Measurements from ENCODE around the gene MRM1. TPM values are rescaled to one million over a fixed set of nuclear protein-coding genes. Genes with fewer than 3 reads are reported as not detected.
A peak's percentile ranks its signal among the peaks of the same experiment; 100 is the strongest.

Gene MRM1
- total RNA-seq, 1 donor from 2014 or later = 5.4 TPM

- Mint-ChIP-seq H3K4me3 (no peak overlapping the region), H3K27ac (no peak overlapping the region), H3K36me3 (peaks cover 36% of the 10 kb centered on the region), H3K27me3 (ENCODE audit: low read depth) (no peaks in the 10 kb centered on the region), H3K9me3 (no peaks in the 10 kb centered on the region), H3K4me1 (no peaks in the 10 kb centered on the region)
- no peak for TF ChIP-seq CTCF (IDR thresholded peaks at IDR 0.05; ENCODE audit: unreplicated experiment)
- DNase-seq (ENCODE audit: low spot score in 2 of 2, unreplicated experiment in 2 of 2) = no peak
Observed at GRCh38 chr17:36578671-36579070, 22.7 kb upstream of the MRM1 start.

- H3K9me3 Mint-ChIP-seq = no peaks in the 10 kb centered on the region
- no peak for TF ChIP-seq CTCF (IDR thresholded peaks at IDR 0.05; ENCODE audit: unreplicated experiment)
- H3K4me3 Mint-ChIP-seq = no peak overlapping the region
- H3K4me1 Mint-ChIP-seq = no peaks in the 10 kb centered on the region
- no peaks in the 10 kb centered on the region for H3K27me3 Mint-ChIP-seq (ENCODE audit: low read depth)
- H3K27ac Mint-ChIP-seq = no peak overlapping the region
- DNase-seq (ENCODE audit: low spot score in 2 of 2, unreplicated experiment in 2 of 2) = no peak
- H3K36me3 Mint-ChIP-seq = peaks cover 30% of the 10 kb centered on the region
Observed at GRCh38 chr17:36583787-36584186, 17.6 kb upstream of the MRM1 start.

- Mint-ChIP-seq H3K9me3 (no peaks in the 10 kb centered on the region), H3K36me3 (peaks cover 19% of the 10 kb centered on the region), H3K4me3 (no peak overlapping the region), H3K4me1 (no peaks in the 10 kb centered on the region), H3K27me3 (ENCODE audit: low read depth) (no peaks in the 10 kb centered on the region), H3K27ac (no peak overlapping the region)
- DNase-seq (ENCODE audit: low spot score in 2 of 2, unreplicated experiment in 2 of 2) = no peak
- no peak for TF ChIP-seq CTCF (IDR thresholded peaks at IDR 0.05; ENCODE audit: unreplicated experiment)
Observed at GRCh38 chr17:36586138-36586537, 15.2 kb upstream of the MRM1 start.

DNA sequence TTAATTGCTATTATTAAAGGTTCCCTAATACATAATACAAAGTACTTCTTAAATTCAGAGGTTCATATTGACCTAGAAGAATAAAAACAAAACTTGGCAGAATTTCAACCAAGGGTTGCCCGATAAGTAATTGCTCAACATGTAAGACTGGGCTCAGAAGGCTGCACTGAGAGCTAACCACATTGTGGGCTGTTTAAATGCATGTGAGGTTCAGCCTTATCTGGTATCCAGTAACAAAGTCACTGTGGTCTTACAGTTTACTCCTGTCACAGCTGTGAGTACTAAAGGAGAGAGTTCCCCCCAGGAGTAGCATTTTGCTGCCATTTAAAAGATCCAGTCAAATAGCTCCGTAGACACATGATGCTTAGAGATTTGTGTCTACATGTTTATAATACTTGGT lies 11.3 kb upstream of the MRM1 start:
- Mint-ChIP-seq H3K4me3 (no peak overlapping the region), H3K27ac (no peak overlapping the region), H3K9me3 (no peaks in the 10 kb centered on the region), H3K4me1 (peaks cover 18% of the 10 kb centered on the region), H3K27me3 (ENCODE audit: low read depth) (no peaks in the 10 kb centered on the region), H3K36me3 (peaks cover 16% of the 10 kb centered on the region)
- no peak for DNase-seq (ENCODE audit: low spot score in 2 of 2, unreplicated experiment in 2 of 2)
- TF ChIP-seq CTCF (IDR thresholded peaks at IDR 0.05; ENCODE audit: unreplicated experiment) = no peak

GRCh38 chr17:36591434-36592315 lies 9.7 kb upstream of the MRM1 start, which contains the start of gene DHRS11:
TSS of gene DHRS11 (plus strand) at chr17:36591879. CDS start at chr17:36592010, 131 bp downstream.
- peaks cover 18% of the 10 kb centered on the region for H3K4me1 Mint-ChIP-seq
- no peaks in the 10 kb centered on the region for H3K27me3 Mint-ChIP-seq (ENCODE audit: low read depth)
- no peaks in the 10 kb centered on the region for H3K9me3 Mint-ChIP-seq
- peak; percentile 71 to 80 for DNase-seq (ENCODE audit: low spot score in 2 of 2, unreplicated experiment in 2 of 2)
- H3K36me3 Mint-ChIP-seq = peaks cover 11% of the 10 kb centered on the region
- H3K4me3 Mint-ChIP-seq = peak within 1 kb of the TSS; percentile 73
- H3K27ac Mint-ChIP-seq = peak within 1 kb of the TSS; percentile 76
- TF ChIP-seq CTCF (IDR thresholded peaks at IDR 0.05; ENCODE audit: unreplicated experiment) = no peak

Measured in mesothelial cell of epicardium (in vitro differentiated cells).